HepG2 (cell line): ENCODE results near the gene GATM. TPM values are rescaled to one million over a fixed set of nuclear protein-coding genes. Genes with fewer than 3 reads are reported as not detected.

Experiments
- BORCS8-MEF2B ChIP-seq: sonication (generic); formaldehyde crosslinking; IDR thresholded peaks from 2 replicates; pipeline ENCODE4 v1.8.0; 2022; ENCODE audit warnings: mild to moderate bottlenecking, missing genetic modification reagents
- BRCA1 ChIP-seq: sonication (generic); formaldehyde crosslinking; IDR thresholded peaks from 2 replicates; pipeline ENCODE4 v1.4.0; 2020; ENCODE audit warnings: missing genetic modification reagents
- CBFB ChIP-seq: sonication (generic); formaldehyde crosslinking; IDR thresholded peaks from 2 replicates; pipeline ENCODE4 v1.4.0; 2020; ENCODE audit warnings: missing genetic modification reagents
- ELF4 ChIP-seq: sonication (generic); formaldehyde crosslinking; IDR thresholded peaks from 2 replicates; pipeline ENCODE4 v1.5.0; 2020; ENCODE audit warnings: missing genetic modification reagents, mild to moderate bottlenecking, moderate library complexity, borderline replicate concordance
- HMGA1 ChIP-seq: sonication (generic); formaldehyde crosslinking; conservative IDR thresholded peaks from 2 replicates; pipeline ENCODE4 v1.4.0; 2020; ENCODE audit warnings: missing genetic modification reagents
- HOXA9 ChIP-seq: sonication (generic); formaldehyde crosslinking; IDR thresholded peaks from 2 replicates; pipeline ENCODE4 v1.8.1; 2022; ENCODE audit warnings: missing genetic modification reagents, mild to moderate bottlenecking, moderate library complexity, borderline replicate concordance
- IRF2 ChIP-seq: IDR thresholded peaks from 2 replicates; pipeline ENCODE4 v1.6.1; 2018; ENCODE audit warnings: missing genetic modification reagents, missing compliant biosample characterization
- KDM5B ChIP-seq: sonication (generic); formaldehyde crosslinking; IDR thresholded peaks from 2 replicates; pipeline ENCODE4 v1.4.0; 2020; ENCODE audit warnings: missing genetic modification reagents, mild to moderate bottlenecking, borderline replicate concordance
- PHF21A ChIP-seq: sonication (generic); formaldehyde crosslinking; IDR thresholded peaks from 2 replicates; pipeline ENCODE4 v1.5.0; 2020; ENCODE audit warnings: mild to moderate bottlenecking, missing genetic modification reagents
- SYNCRIP ChIP-seq: fragments of 200-400 bp; formaldehyde crosslinking; IDR thresholded peaks from 2 replicates; pipeline ENCODE4 v1.6.1; 2018; ENCODE audit warnings: mild to moderate bottlenecking, low read depth, low read length; ENCODE audit not compliant: insufficient read depth
- TOE1 ChIP-seq: sonication (generic); formaldehyde crosslinking; IDR thresholded peaks from 2 replicates; pipeline ENCODE4 v1.4.0; 2020; ENCODE audit warnings: mild to moderate bottlenecking, missing genetic modification reagents
- ZNF224 ChIP-seq: sonication (generic); formaldehyde crosslinking; IDR thresholded peaks from 2 replicates; pipeline ENCODE4 v1.5.0; 2020; ENCODE audit warnings: mild to moderate bottlenecking, missing genetic modification reagents
- ZZZ3 ChIP-seq: sonication (generic); formaldehyde crosslinking; IDR thresholded peaks from 2 replicates; pipeline ENCODE4 v1.4.0; 2020; ENCODE audit warnings: missing genetic modification reagents, mild to moderate bottlenecking, borderline replicate concordance
- polyA plus RNA-seq, 8 experiments: library from polyadenylated mRNA; depleted of rRNA in 3 of 8; stranded (reverse) in 7 of 8; unstranded in 1 of 8; fragments of >200 nt; fragmentation: Illumina TruSeq in 4 of 8; extraction: Trizol in 4 of 8; gene quantifications; 2 replicates each; pipeline versions ENCODE4 v1.2.1 to v1.2.3, GENCODE V29; 2011 to 2016; ENCODE audit warnings: low read depth in 4 of 8, missing spikeins in 1 of 8, mixed read lengths in 1 of 8; ENCODE audit not compliant: insufficient read depth in 1 of 8
- total RNA-seq, 5 experiments: library from RNA; depleted of rRNA; stranded (reverse); fragments of >200 nt; fragmentation: Illumina TruSeq; extraction: Trizol; gene quantifications; 2 replicates each; pipeline ENCODE4 v1.2.3, GENCODE V29; 2016; ENCODE audit warnings: low read depth in 1 of 5
- TF ChIP-seq, protein P1 (sequence below): sonication (generic); formaldehyde crosslinking; IDR thresholded peaks from 2 replicates; pipeline ENCODE4 v1.8.0; 2022; ENCODE audit warnings: mild to moderate bottlenecking, missing genetic modification reagents; ENCODE audit not compliant: insufficient replicate concordance
- TF ChIP-seq, protein P2 (sequence below): conservative IDR thresholded peaks from 2 replicates; pipeline ENCODE4 v1.6.1; 2018; ENCODE audit warnings: missing genetic modification reagents
- TF ChIP-seq, protein P3 (sequence below): sonication (generic); formaldehyde crosslinking; IDR thresholded peaks from 2 replicates; pipeline ENCODE4 v1.8.0; 2022; ENCODE audit warnings: mild to moderate bottlenecking, missing genetic modification reagents, moderate library complexity
- TF ChIP-seq, protein P4 (sequence below): sonication (generic); formaldehyde crosslinking; IDR thresholded peaks from 2 replicates; pipeline ENCODE4 v1.8.0; 2022; ENCODE audit warnings: low read depth, missing genetic modification reagents
- TF ChIP-seq, protein P5 (sequence below): sonication (generic); formaldehyde crosslinking; IDR thresholded peaks from 2 replicates; pipeline ENCODE4 v1.4.0; 2020; ENCODE audit warnings: missing genetic modification reagents
- TF ChIP-seq, protein P6 (sequence below): sonication (generic); formaldehyde crosslinking; IDR thresholded peaks from 2 replicates; pipeline ENCODE4 v1.9.0; 2021; ENCODE audit warnings: missing genetic modification reagents, mild to moderate bottlenecking, borderline replicate concordance

GATM gene
- total and polyA plus RNA-seq, 2 of the 13 experiments (the other 11 are each of a cell fraction or from before 2014, with no cell fraction given): 2.1 to 16.8 TPM

DNA sequence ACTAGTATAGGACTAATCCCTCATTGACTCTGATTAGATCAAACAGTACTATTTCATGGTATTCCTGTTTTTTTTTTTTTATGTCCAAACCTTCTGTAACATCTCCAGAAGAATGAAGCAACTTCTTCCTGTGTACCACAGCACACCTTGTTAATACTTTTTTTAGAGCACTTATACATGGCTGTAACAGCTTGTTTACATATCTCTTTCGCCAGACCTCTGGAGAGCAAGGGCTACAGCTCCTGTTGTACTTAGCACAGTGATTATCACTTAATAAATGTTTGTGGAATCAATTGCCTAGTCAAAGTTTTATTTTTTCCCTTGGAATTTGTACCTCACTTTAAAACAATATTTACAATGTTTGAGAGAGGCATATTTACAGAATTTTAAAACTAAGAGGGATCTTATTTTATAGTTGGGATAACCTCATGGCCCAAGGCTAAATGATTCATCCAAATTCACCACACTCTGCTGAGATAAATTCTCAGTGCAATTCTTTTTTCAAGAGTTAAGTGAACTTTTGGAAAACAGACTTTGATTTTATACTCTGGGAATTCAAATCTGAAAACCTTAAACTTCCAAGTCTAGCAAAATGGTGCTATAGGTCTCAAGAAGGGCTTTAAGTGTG, 9.2 kb upstream of the GATM start (continued):
- TF ChIP-seq, protein P1, sequence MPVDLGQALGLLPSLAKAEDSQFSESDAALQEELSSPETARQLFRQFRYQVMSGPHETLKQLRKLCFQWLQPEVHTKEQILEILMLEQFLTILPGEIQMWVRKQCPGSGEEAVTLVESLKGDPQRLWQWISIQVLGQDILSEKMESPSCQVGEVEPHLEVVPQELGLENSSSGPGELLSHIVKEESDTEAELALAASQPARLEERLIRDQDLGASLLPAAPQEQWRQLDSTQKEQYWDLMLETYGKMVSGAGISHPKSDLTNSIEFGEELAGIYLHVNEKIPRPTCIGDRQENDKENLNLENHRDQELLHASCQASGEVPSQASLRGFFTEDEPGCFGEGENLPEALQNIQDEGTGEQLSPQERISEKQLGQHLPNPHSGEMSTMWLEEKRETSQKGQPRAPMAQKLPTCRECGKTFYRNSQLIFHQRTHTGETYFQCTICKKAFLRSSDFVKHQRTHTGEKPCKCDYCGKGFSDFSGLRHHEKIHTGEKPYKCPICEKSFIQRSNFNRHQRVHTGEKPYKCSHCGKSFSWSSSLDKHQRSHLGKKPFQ (CRISPR knock-in tag): no peak
- TF ChIP-seq, protein P2, sequence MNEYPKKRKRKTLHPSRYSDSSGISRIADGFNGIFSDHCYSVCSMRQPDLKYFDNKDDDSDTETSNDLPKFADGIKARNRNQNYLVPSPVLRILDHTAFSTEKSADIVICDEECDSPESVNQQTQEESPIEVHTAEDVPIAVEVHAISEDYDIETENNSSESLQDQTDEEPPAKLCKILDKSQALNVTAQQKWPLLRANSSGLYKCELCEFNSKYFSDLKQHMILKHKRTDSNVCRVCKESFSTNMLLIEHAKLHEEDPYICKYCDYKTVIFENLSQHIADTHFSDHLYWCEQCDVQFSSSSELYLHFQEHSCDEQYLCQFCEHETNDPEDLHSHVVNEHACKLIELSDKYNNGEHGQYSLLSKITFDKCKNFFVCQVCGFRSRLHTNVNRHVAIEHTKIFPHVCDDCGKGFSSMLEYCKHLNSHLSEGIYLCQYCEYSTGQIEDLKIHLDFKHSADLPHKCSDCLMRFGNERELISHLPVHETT (CRISPR knock-in tag): no peak
- TF ChIP-seq, protein P3, sequence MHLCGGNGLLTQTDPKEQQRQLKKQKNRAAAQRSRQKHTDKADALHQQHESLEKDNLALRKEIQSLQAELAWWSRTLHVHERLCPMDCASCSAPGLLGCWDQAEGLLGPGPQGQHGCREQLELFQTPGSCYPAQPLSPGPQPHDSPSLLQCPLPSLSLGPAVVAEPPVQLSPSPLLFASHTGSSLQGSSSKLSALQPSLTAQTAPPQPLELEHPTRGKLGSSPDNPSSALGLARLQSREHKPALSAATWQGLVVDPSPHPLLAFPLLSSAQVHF (CRISPR knock-in tag): no peak
- no peak for TF ChIP-seq CBFB
- no peak for TF ChIP-seq ZNF224 (CRISPR knock-in tag)
- TF ChIP-seq ELF4: no peak
- TF ChIP-seq, protein P4, sequence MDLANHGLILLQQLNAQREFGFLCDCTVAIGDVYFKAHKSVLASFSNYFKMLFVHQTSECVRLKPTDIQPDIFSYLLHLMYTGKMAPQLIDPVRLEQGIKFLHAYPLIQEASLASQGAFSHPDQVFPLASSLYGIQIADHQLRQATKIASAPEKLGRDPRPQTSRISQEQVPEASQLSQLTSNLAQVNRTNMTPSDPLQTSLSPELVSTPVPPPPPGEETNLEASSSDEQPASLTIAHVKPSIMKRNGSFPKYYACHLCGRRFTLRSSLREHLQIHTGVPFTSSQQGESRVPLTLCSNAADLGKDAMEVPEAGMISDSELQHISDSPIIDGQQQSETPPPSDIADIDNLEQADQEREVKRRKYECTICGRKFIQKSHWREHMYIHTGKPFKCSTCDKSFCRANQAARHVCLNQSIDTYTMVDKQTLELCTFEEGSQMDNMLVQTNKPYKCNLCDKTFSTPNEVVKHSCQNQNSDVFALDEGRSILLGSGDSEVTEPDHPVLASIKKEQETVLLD (CRISPR knock-in tag): no peak
- no peak for TF ChIP-seq HOXA9 (CRISPR knock-in tag)
- TF ChIP-seq HMGA1 (CRISPR knock-in tag): no peak
- TF ChIP-seq BRCA1 (CRISPR knock-in tag): no peak
- no peak for TF ChIP-seq TOE1 (CRISPR knock-in tag)
- no peak for TF ChIP-seq ZZZ3
- TF ChIP-seq IRF2 (CRISPR knock-in tag): peak; percentile 59; the same call in 1 of the 2 replicates
- TF ChIP-seq PHF21A (CRISPR knock-in tag): peak; percentile 78
- TF ChIP-seq KDM5B (CRISPR knock-in tag): no peak
- TF ChIP-seq, protein P5, sequence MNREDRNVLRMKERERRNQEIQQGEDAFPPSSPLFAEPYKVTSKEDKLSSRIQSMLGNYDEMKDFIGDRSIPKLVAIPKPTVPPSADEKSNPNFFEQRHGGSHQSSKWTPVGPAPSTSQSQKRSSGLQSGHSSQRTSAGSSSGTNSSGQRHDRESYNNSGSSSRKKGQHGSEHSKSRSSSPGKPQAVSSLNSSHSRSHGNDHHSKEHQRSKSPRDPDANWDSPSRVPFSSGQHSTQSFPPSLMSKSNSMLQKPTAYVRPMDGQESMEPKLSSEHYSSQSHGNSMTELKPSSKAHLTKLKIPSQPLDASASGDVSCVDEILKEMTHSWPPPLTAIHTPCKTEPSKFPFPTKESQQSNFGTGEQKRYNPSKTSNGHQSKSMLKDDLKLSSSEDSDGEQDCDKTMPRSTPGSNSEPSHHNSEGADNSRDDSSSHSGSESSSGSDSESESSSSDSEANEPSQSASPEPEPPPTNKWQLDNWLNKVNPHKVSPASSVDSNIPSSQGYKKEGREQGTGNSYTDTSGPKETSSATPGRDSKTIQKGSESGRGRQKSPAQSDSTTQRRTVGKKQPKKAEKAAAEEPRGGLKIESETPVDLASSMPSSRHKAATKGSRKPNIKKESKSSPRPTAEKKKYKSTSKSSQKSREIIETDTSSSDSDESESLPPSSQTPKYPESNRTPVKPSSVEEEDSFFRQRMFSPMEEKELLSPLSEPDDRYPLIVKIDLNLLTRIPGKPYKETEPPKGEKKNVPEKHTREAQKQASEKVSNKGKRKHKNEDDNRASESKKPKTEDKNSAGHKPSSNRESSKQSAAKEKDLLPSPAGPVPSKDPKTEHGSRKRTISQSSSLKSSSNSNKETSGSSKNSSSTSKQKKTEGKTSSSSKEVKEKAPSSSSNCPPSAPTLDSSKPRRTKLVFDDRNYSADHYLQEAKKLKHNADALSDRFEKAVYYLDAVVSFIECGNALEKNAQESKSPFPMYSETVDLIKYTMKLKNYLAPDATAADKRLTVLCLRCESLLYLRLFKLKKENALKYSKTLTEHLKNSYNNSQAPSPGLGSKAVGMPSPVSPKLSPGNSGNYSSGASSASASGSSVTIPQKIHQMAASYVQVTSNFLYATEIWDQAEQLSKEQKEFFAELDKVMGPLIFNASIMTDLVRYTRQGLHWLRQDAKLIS (CRISPR knock-in tag): no peak
- no peak for TF ChIP-seq SYNCRIP
- no peak for TF ChIP-seq BORCS8-MEF2B (CRISPR knock-in tag)
- TF ChIP-seq, protein P6, sequence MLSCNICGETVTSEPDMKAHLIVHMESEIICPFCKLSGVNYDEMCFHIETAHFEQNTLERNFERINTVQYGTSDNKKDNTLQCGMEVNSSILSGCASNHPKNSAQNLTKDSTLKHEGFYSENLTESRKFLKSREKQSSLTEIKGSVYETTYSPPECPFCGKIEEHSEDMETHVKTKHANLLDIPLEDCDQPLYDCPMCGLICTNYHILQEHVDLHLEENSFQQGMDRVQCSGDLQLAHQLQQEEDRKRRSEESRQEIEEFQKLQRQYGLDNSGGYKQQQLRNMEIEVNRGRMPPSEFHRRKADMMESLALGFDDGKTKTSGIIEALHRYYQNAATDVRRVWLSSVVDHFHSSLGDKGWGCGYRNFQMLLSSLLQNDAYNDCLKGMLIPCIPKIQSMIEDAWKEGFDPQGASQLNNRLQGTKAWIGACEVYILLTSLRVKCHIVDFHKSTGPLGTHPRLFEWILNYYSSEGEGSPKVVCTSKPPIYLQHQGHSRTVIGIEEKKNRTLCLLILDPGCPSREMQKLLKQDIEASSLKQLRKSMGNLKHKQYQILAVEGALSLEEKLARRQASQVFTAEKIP: no peak
